PFSK-1 (cell line): ENCODE measurements around the gene FOSL1.

Source experiments
- FOXP2 ChIP-seq: optimal IDR thresholded peaks from 2 replicates; pipeline ENCODE3; 2011; ENCODE audit warnings: borderline replicate concordance, control low read depth, inconsistent platforms; ENCODE audit not compliant: insufficient read depth; ENCODE audit errors: extremely low read length, extremely low read depth
- POLR2AphosphoS5 ChIP-seq: IDR thresholded peaks from 2 replicates; pipeline ENCODE4 v1.6.1; 2012; ENCODE audit warnings: low read depth, mild to moderate bottlenecking, control low read depth, low read length, moderate library complexity
- SIN3A ChIP-seq: IDR thresholded peaks from 2 replicates; pipeline ENCODE4 v1.6.1; 2012; ENCODE audit warnings: mild to moderate bottlenecking, low read length, moderate library complexity, borderline replicate concordance; ENCODE audit not compliant: insufficient read depth
- TAF1 ChIP-seq: IDR thresholded peaks from 2 replicates; pipeline ENCODE4 v1.6.1; 2012; ENCODE audit warnings: low read length, control low read depth, borderline replicate concordance; ENCODE audit not compliant: insufficient read depth
- TF ChIP-seq, protein P1 (sequence below), 2 experiments: IDR thresholded peaks; 2 replicates each; pipeline versions ENCODE4 v1.6.1 to v1.8.0; 2011 to 2012; ENCODE audit warnings: low read depth in 2 of 2, low read length in 2 of 2, control low read depth in 1 of 2, inconsistent platforms in 1 of 2, mild to moderate bottlenecking in 1 of 2, moderate library complexity in 1 of 2; ENCODE audit not compliant: insufficient read depth in 1 of 2

DNA sequence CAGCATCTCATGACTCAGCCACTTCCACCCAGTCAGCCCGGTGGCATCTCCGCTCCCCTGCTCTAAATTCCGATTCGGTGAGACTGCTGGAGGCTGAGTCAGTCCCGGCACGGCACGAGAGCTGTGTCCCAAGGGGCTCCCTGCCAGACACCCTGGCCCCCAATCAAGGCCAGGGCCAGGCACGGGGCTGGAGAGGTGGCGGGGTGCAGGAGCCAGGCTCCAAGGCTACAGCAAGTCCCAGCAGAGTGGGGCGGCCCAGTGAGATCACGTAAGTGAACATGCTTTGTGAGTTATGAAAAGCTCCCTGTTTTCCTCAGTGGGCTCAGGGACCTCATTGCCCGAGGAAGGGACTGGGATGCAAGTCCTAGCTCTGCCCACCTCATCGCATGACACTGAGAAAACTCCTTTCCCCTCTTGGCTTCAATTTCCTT lies 15.6 kb upstream of the FOSL1 start:
- TF ChIP-seq FOXP2 (no peak), TAF1 (no peak), POLR2AphosphoS5 (no peak), SIN3A (no peak)
- TF ChIP-seq, protein P1, sequence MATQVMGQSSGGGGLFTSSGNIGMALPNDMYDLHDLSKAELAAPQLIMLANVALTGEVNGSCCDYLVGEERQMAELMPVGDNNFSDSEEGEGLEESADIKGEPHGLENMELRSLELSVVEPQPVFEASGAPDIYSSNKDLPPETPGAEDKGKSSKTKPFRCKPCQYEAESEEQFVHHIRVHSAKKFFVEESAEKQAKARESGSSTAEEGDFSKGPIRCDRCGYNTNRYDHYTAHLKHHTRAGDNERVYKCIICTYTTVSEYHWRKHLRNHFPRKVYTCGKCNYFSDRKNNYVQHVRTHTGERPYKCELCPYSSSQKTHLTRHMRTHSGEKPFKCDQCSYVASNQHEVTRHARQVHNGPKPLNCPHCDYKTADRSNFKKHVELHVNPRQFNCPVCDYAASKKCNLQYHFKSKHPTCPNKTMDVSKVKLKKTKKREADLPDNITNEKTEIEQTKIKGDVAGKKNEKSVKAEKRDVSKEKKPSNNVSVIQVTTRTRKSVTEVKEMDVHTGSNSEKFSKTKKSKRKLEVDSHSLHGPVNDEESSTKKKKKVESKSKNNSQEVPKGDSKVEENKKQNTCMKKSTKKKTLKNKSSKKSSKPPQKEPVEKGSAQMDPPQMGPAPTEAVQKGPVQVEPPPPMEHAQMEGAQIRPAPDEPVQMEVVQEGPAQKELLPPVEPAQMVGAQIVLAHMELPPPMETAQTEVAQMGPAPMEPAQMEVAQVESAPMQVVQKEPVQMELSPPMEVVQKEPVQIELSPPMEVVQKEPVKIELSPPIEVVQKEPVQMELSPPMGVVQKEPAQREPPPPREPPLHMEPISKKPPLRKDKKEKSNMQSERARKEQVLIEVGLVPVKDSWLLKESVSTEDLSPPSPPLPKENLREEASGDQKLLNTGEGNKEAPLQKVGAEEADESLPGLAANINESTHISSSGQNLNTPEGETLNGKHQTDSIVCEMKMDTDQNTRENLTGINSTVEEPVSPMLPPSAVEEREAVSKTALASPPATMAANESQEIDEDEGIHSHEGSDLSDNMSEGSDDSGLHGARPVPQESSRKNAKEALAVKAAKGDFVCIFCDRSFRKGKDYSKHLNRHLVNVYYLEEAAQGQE (IDR thresholded peaks at IDR 0.05; ENCODE audit: insufficient read depth in 1 of 2, low read depth in 2 of 2, low read length in 2 of 2), result no peak
